Mucosa of gallbladder (tissue), 1 donor: ENCODE data around the gene STRN4. TPM values are rescaled to one million over a fixed set of nuclear protein-coding genes. Genes with fewer than 3 reads are reported as not detected.

Experiments
- total RNA-seq: library from RNA; stranded (reverse); gene quantifications from one replicate; pipeline ENCODE4 v1.2.1, GENCODE V29; 2021
- donor health status: DM: no; HTN: no; CAD: no.

Gene STRN4
- total RNA-seq, 1 donor from 2014 or later, result 83.9 TPM

Other genes with a start within 250 kb of the STRN4 start
- 325 TPM for gene CALM3, start 145.1 kb downstream of the STRN4 start, total RNA-seq
- gene PTGIR, start 121.4 kb downstream of the STRN4 start, total RNA-seq, result 1.7 TPM
- not detected for gene GNG8, start 110.2 kb downstream of the STRN4 start, total RNA-seq
- gene DACT3, start 85.3 kb downstream of the STRN4 start, total RNA-seq, result 31.0 TPM
- gene PRKD2, start 29.3 kb downstream of the STRN4 start, total RNA-seq, result 61.5 TPM
- 16.3 TPM for gene FKRP, start 393 bp downstream of the STRN4 start, total RNA-seq
- 105 TPM for gene SLC1A5, start 42.1 kb upstream of the STRN4 start, total RNA-seq
- 125 TPM for gene AP2S1, start 104.4 kb upstream of the STRN4 start, total RNA-seq
- 60.1 TPM for gene ARHGAP35, start 114.5 kb upstream of the STRN4 start, total RNA-seq